AG04449 (cell line): ENCODE results near the gene CALML5.

ENCODE experiments used
- CTCF ChIA-PET: fragments of 350-600 bp; formaldehyde crosslinking; extraction: SDS; loops from one replicate; lab custom pipeline; 2021; ENCODE audit warnings: antibody characterized with exemption; lab: Yijun Ruan, JAX
- POLR2A ChIA-PET: fragments of 400-600, 350-600 bp; formaldehyde crosslinking; extraction: SDS; loops from one replicate; lab custom pipeline; 2020; ENCODE audit warnings: antibody characterized with exemption, inconsistent platforms; lab: Yijun Ruan, JAX
- DNase-seq: peaks from one replicate; pipeline ENCODE4 v3.0.0-alpha.2; 2010; ENCODE audit warnings: low read depth, low spot score
- H3K4me3 ChIP-seq: 2 replicates; pipeline ENCODE4 v1.5.1; 2011; ENCODE audit warnings: low read depth, mild to moderate bottlenecking, control low read depth, low read length
- TF ChIP-seq, protein P1 (sequence below): IDR thresholded peaks from one replicate; pipeline ENCODE4 v1.5.1; 2011; ENCODE audit warnings: mild to moderate bottlenecking, moderate library complexity, low read length, control low read depth, inconsistent platforms; ENCODE audit not compliant: insufficient read depth; ENCODE audit errors: missing control alignments

The CALML5 gene

DNA sequence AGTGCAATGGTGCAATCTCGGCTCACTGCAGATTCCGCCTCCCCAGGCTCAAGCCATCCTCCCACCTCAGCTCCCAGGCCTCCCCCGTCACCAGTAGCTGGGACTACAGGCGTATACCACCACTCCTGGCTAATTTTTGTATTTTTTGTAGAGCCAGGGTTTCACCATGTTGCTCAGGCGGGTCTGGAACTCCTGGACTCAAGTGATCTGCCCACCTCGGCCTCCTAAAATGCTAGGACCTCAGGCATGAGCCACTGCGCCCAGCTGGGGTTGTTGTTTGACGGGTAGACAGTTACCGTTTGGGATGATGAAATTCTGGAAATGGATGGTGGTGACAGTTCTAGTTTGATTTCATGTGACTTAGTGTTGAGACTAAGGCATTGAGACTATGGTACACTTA, 40.7 kb upstream of the CALML5 start:
- CTCF ChIA-PET: interaction anchor here (0.6 kb wide), 1 partner anchor 333 kb away, joined by 3 read pairs; no protein-coding TSS in a partner anchor
- TF ChIP-seq, protein P1, sequence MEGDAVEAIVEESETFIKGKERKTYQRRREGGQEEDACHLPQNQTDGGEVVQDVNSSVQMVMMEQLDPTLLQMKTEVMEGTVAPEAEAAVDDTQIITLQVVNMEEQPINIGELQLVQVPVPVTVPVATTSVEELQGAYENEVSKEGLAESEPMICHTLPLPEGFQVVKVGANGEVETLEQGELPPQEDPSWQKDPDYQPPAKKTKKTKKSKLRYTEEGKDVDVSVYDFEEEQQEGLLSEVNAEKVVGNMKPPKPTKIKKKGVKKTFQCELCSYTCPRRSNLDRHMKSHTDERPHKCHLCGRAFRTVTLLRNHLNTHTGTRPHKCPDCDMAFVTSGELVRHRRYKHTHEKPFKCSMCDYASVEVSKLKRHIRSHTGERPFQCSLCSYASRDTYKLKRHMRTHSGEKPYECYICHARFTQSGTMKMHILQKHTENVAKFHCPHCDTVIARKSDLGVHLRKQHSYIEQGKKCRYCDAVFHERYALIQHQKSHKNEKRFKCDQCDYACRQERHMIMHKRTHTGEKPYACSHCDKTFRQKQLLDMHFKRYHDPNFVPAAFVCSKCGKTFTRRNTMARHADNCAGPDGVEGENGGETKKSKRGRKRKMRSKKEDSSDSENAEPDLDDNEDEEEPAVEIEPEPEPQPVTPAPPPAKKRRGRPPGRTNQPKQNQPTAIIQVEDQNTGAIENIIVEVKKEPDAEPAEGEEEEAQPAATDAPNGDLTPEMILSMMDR: no peak
- no peak for DNase-seq
- no peak overlapping the region for H3K4me3 ChIP-seq
- POLR2A ChIA-PET: interaction anchor here (1.1 kb wide), 1 partner anchor 9 kb away, joined by 3 read pairs; no protein-coding TSS in a partner anchor

DNA sequence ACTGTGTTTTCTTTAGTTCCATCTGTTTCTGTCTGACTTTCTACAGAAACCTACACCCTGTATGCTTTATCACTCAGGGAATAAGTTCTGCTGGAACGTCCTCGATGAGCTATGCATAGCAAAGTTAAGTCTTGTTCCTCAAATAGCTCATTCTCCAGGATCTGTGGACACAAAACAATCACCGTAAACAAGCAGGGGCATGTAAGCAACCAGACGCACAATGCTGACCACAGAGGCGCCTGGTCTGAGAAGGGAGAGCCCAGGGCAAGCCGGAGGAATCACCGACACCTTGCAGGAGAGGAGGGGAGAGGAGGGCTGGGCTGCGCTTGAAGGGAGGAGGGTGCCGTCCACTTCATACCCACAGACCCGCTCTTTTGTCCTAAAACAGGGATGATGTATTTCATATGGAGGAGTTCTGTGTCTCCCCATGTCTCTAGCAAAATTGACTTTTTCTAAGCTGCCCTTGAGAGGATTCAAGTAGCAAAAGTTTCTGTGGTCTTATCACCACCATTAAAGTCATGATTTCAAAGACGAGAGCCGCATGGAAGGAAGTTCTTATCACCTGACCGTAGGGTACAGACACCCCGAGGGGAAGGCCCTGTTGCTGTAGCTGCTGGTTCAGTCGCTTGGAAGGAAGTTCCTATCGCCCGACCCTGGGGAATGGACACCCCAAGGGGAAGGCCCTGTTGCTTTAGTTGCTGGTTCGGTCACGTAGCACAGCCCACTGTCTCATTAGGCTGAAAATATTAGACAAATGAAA, 39.7 kb upstream of the CALML5 start:
- CTCF ChIA-PET: no interaction called here
- DNase-seq: no peak

GRCh38 chr10:5538446-5538845, 39.1 kb upstream of the CALML5 start:
- TF ChIP-seq, protein P1: no peak
- POLR2A ChIA-PET: interaction anchor here (0.8 to 0.9 kb wide), 2 partner anchors 11 to 76 kb away, joined by 3 read pairs; no protein-coding TSS in a partner anchor
- DNase-seq: no peak
- CTCF ChIA-PET: no interaction called here
- no peak overlapping the region for H3K4me3 ChIP-seq

More for the DNA sequence above, 39.7 kb upstream of the CALML5 start:
- POLR2A ChIA-PET: interaction anchor here (0.8 to 1.1 kb wide), 3 partner anchors 10 to 77 kb away, joined by 3 read pairs; no protein-coding TSS in a partner anchor
- TF ChIP-seq, protein P1: no peak
- H3K4me3 ChIP-seq: no peak overlapping the region

- ChIA-PET POLR2A (no interaction called here), CTCF (no interaction called here)
- TF ChIP-seq, protein P1: no peak
- no peak for DNase-seq
- no peak overlapping the region for H3K4me3 ChIP-seq
These were observed 38.3 kb upstream of the CALML5 start for GRCh38 chr10:5537684-5538083.

DNA sequence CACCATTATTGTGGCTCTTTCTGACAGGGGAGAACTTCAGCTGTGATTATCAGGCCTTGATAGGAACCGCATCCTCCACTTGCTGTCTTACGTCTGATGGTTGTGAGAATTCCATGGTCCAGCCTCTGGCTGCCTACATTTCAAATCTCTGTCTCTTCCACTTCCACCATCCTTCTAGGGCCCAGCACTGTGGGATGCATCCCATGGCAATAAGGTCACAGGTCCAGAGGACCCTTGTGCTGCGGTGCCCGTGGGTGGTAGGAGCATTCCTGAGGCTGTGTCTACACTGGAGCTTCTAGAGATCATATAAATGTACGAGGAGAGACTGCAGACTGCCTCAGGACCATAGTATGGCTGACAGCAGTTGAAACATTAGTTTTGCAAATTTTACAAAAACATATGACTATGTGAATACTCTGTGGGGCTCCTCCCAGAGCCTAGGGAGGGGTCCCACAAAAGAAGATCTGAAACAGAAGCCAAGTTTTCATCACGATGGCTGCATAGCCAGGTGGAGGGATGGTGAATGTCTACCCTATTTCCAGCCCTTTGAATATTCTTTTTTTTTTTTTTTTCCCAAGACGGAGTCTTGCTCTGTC, 37.2 kb upstream of the CALML5 start:
- POLR2A ChIA-PET: no interaction called here

More for the DNA sequence above, 37.2 kb upstream of the CALML5 start:
- H3K4me3 ChIP-seq: no peak overlapping the region
- TF ChIP-seq, protein P1: no peak
- no peak for DNase-seq
- CTCF ChIA-PET: no interaction called here
